ENCODE measurements around the gene POM121C.

GRCh38 chr7:75531359-75531821 lies 45.3 kb upstream of the POM121C start:
- TF ChIP-seq EZH2phosphoT487 (IDR thresholded peaks at IDR 0.05; ENCODE audit: borderline replicate concordance, low read depth, low read length) (no peak), CTCF (conservative IDR thresholded peaks at IDR 0.05; ENCODE audit: low read length) (no peak)

All from OCI-LY7 (cell line).